Measurements from ENCODE around the gene CTNNAL1.
"Not testable (repeated sequence)": the region's sequence is repeated elsewhere in the genome, so short reads cannot be mapped to it uniquely, and the experiment has no call there.

The CTNNAL1 gene, protein sequence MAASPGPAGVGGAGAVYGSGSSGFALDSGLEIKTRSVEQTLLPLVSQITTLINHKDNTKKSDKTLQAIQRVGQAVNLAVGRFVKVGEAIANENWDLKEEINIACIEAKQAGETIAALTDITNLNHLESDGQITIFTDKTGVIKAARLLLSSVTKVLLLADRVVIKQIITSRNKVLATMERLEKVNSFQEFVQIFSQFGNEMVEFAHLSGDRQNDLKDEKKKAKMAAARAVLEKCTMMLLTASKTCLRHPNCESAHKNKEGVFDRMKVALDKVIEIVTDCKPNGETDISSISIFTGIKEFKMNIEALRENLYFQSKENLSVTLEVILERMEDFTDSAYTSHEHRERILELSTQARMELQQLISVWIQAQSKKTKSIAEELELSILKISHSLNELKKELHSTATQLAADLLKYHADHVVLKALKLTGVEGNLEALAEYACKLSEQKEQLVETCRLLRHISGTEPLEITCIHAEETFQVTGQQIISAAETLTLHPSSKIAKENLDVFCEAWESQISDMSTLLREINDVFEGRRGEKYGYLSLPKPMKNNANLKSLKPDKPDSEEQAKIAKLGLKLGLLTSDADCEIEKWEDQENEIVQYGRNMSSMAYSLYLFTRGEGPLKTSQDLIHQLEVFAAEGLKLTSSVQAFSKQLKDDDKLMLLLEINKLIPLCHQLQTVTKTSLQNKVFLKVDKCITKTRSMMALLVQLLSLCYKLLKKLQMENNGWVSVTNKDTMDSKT

DNA sequence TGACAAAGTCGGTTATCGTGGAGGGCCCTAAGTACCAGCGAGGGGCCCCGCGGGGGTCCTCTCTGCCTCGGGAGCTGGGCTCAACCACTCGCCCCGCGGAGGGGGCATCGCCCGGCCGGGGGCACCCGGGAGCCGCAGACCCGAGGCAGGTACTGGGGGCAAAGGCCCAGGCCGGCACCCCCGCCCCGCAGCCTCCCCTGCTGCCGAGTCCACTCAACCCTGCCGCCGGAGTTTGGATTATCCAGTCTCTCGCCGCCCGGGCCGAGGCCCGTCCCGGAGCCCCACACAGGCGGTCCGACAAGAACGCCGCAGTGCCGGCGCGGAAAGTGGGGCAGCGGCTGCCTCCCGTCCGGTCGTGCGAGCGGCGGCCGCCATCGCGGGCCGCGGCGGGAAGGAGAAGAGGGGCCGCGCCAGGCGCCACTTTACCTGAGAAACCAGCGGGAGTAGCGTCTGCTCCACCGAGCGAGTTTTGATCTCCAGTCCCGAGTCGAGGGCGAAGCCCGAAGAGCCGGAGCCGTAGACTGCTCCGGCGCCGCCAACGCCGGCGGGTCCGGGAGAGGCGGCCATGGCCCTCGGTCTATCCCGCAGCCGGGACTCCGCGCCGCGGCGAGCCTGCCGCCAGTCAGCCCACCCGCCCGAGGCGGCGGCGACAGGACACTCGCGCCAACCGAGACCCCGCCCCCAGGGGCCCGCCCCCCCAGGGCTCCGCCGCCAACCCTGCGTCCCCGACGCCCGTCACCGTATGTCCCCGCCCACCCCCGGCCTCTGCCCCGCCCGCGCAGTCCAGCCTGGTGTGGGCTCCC, at the start of gene CTNNAL1:
TSS of gene CTNNAL1 (minus strand) at position 624 of the 803 bp plus-strand sequence. CDS start at position 567, 57 bp downstream.
- peak; percentile 83 to 93 (median 92) for DNase-seq

DNA sequence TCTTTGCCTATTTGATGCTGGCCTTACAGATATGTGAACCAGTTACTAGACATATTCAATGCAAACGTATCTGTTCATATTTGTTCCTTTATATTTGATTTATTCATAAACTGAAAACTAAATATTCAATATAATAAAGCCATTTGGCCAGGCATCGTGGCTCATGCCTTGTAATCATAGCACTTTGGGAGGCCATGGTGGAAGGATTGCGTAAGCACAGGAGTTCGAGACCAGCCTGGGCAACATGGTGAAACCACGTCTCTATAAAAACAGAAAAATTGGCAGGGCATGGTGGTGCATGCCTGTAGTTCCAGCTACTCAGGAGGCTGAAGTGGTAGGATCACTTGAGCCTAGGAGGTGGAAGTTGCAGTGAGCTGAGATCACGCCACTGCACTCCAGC, 49.2 kb upstream of the CTNNAL1 start:
- DNase-seq = no peak

DNA sequence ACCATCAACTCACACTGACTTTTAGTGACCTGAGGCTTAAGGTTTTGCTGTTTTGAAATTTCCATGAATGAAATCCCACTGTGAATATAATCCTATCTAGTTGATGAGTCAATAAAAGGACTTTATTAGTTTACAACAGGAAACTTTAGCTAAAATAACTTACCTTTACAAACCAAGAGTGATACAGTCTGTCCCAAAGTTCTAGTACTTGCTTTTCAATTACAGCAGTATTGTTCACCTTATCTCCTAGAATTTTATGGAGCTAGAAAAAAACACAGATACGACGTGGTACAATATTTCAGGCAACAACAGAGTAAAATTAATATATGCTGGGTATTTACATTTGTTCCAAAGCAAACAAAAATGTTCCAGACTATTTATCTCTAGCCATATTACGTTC, 46.9 kb upstream of the CTNNAL1 start:
- no peak for DNase-seq

DNA sequence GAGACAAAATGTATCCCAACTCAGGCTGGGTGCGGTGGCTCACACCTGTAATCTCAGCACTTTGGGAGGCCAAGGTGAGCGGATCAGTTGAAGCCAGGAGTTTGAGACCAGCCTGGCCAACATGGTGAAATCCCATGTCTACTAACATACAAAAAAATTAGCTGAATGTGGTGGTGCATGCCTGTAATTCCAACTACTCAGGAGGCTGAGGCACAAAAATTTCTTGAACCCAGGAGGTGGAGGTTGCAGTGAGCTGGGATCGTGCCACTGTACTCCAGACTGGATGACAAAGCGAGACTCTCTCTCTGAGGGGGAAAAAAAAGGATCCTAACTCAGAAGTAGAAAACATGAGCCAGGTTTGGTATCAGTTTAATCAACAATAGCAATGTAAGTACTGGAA, 39.8 kb upstream of the CTNNAL1 start:
- not testable (repeated sequence) for DNase-seq

DNA sequence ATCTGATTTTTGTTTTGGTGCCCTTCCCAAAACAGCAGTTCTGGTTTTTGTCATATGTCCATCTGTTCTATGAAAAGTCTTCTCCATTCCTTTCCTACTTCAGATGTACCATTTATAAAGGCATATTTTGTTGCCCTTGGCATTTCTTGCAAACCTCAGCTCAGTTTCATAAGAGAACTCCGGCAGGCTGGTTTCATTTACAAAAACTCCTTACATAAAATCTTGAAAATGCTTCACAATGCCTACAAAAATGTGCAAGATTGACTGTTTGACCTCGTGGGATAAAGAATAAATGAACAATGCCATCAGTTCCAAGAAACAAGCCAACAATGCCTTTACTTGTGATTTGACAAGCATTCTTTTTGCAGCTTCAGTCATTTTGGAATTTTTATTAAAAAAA, 39.1 kb upstream of the CTNNAL1 start:
- DNase-seq = no peak

DNA sequence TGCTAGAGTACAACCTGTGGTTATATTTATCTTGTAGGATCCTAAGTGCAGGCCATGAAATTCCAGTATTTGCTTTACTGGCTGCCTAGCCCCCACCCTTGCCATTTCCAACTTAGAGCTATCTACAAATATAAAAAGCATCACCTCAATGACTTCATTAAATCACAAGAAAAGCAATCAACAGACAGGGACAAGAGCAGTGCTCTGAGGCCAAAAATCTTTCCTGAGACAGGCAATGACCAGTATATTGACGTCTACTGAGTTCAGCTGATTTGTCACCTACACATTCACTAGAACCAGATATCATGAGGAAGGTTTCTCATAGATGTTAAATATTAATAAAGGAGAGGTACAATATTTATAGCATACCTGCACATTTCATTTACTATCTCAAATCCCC, 38.4 kb upstream of the CTNNAL1 start:
- no peak for DNase-seq

DNA sequence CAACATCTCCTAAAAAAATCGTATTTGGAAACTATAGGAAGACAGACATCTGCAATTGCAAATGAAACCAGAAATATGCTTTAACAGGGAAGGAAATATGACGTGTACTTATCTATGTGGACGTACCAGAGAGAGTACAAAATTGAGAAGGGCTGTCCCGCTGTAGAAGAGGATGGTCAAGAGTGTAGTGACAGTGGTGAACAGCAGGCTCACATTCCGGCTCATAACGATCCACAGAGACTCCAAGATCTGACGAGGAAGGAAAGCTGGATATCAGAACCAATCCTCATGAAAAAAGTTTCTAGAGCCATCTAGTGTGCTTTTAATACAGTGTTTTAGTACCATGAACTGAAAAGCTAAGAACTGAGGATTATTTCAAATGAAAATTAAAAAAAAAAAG, 37.1 kb upstream of the CTNNAL1 start:
- DNase-seq = no peak

DNA sequence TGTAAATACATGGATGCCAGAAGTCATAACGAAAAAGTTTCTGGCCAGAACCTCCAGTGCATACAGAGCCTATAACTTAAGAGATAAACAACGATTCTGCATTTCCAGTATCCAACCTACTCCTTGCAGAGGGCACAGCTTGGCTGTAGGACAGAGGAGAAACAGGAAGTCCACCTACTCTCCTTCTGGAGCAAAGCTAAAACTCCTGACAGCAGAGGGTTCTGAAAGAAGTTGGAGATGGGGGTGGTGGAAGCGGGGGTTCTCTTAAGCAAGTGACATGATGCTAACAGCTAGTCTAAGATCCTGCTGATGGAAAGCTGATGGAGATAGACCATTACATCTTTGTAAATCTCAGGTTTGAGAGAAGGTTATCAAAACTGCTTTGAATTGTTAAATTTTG, 35.5 kb upstream of the CTNNAL1 start:
- DNase-seq = no peak

DNA sequence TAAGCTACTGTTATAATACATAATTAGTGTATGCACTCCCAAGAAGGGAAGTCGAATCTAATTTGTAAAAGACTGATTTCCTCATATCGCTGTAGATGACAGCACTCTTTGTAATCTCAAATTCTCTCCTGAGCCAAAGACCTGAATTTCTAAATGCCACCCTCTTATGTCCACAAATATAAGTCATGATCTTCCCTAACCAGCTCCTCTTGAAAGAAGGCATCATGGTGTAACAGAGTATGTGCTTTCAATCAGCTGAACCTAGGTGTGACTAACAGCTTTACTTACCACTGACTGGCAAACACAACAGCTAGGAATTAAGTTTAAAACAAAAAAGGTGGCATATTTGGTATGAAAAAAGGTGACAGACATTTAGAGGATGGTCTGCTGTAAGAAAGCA, 34.0 kb upstream of the CTNNAL1 start:
- DNase-seq = no peak

DNA sequence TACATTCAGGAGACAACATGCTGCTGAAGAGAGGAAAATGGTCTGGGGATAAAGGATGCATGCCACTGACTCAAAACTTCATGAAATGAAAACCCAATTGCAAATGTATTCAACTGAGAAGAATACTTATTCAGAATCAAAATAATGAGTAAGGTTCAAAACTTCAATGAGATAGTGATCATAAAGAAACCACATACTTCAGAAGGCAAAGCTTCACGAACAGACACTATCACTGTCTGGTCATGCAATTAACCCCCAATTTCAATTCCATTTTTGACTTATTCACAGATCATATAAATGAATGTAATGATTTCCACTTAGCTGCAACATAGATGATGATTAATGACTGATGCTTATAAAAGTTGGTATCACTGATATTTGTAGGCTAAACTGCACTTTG, 33.0 kb upstream of the CTNNAL1 start:
- DNase-seq = no peak

DNA sequence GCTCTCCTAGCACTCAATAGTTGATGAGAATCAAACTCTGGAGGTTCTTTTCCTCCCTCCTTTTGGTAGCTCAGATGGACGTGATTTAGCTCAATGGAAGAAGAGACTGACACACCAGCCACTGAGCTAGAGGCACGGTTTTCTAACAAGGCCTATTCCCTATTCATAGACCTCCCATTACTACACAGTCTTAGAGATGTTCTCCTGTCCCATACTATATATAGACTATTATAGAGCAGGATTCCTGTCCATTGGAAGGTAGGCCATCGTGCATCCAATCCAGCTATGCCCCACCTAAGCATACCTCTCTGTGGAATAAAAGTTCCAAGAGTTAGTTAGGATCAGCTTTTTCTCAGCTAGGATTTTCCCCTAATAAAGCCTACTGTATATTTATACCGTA, 30.3 kb upstream of the CTNNAL1 start:
- no peak for DNase-seq

DNA sequence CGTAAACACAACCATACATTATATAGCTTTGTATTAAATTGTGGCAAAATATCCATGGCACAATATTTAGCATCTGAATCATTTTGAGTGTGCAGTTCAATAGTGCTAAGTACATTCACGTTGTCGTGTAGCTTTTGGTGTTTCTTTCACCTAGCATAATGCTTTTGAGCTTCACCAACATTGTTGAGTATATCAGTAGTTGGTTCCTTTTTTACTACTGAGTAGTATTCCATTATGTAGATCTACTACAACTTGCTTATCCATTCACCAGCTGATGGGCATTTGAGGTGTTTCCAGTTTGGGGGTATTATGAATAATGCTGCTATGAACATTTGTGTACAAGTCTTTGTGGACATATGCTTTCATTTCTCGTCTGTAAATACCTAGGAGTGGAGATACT, 27.3 kb upstream of the CTNNAL1 start:
- DNase-seq = no peak

DNA sequence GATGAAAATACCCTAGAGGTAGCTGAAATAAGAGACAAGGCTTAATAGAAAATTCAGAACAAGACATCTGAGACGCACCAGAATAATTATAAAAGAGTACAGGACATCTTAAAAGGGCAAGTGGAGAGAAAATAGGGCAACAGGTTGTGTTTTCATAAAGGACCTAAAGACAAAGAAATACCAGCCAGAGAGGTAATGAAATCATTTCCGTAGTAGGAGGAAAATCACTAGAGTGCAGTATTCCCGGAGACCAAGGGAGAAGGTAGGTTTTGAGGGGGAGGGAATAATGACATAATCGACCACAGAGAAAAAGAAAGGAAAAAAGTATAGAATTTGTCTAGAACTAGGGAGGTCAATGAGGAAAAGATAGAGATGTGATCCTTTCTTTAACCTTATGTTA, 26.2 kb upstream of the CTNNAL1 start:
- no peak for DNase-seq

DNA sequence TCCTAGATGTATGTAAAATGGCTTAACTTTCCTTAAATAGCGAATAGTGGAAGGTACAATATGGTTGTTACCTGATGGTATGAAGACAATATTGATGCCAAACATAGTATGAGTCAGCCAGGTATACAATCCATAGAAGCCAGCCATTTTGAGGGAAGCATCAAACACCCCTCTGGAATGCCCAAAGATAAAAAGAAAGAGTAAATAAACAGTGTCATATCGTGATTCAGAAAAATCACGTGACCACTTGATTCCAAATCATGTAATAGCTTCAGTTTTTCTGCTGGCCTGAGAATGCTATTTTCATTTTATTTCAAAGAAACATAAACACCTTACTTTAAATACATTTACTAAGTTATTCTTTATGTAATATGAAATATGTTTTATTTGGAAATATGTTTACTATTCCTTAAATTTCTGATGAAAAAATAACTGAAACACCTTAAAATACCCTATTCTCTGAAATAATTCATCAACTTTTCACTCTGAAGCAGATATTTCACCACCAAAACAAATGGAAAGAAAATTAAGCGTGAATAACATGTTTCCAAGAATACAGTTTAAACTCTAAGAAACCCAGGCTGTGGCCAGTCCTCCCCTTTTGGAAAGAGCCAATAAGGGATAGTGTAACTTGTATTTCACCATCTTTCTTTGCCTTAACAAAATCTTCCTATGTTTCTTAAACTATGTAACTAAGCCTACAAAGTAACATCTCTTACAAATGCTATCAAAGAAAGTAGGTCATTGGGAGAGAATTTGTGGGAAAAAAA, 24.8 kb upstream of the CTNNAL1 start:
- no peak for DNase-seq

DNA sequence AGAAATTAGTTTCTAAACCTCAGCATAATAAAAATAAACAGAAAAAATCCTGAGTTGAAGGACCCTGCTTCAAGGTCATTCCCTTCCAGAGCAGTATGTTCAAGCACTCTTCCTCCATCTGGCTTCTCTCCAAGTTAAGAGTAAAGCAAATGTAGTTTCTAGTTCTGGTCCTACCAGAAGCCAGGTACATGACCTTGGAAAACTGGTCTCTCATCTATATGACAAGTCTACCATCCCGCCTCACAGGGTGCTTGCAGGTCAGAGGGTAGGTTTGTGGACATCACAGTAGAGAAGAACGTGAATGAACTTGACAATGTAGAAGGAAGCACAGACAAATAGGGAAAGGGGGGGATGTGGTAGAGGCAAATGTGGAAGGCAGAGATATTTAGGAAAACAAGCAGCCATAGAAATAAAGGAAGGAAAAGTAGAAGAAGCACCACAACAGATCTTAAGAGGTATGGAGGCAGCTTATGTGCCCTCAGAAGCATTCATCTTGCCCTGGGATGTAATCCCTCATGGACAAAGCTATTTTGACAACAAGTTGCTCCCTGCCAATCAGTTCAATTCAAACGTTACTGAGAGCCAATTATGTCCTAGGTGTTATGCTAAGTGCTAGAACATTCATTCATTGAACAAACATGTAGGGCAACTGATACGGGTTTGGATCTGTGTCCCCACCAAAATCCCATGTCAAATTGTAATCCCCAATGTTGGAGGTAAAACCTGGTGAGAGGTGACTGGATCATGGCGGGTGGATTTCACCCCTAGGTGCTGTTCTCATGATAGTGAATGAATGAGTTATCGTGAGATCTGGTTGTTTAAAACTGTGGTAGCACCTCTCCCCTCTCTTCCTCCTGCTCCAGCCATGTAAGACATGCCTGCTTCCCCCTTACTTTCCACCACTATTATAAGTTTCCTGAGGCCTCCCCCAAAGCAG, 23.7 kb upstream of the CTNNAL1 start:
- DNase-seq = no peak

DNA sequence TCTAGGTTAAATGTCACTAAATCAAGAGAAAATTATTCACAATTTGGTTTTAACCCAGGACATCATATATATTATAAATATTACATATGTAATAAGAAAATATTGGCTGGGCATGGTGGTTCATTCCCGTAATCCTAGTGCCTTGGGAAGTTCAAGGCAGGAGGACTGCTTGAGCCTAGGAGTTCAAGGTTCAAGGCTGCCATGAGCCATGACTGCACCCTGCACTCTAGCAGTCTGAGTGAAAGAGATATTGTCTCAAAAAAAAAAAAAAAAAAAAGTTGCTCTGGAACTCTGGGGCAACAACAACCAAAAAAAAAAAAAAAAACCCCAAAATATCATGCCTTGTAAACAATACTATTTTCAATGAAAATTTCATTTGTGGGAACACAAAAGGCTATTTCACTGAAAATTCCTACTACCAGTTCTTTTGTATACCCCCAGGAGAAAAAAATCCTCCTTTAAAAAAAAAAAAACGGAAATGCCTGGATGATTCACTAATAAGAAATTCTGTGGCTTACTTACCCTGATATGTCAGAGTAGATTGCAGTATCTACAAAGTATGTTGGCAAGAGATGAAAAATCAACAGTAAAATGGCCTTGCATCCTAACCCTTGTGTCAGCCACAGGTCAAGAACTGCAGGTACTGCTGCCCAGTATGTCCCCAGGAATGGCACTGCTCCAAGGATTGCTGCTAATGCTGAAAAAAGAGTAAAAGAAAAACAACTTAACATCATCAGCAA, 22.6 kb upstream of the CTNNAL1 start:
- no peak for DNase-seq

DNA sequence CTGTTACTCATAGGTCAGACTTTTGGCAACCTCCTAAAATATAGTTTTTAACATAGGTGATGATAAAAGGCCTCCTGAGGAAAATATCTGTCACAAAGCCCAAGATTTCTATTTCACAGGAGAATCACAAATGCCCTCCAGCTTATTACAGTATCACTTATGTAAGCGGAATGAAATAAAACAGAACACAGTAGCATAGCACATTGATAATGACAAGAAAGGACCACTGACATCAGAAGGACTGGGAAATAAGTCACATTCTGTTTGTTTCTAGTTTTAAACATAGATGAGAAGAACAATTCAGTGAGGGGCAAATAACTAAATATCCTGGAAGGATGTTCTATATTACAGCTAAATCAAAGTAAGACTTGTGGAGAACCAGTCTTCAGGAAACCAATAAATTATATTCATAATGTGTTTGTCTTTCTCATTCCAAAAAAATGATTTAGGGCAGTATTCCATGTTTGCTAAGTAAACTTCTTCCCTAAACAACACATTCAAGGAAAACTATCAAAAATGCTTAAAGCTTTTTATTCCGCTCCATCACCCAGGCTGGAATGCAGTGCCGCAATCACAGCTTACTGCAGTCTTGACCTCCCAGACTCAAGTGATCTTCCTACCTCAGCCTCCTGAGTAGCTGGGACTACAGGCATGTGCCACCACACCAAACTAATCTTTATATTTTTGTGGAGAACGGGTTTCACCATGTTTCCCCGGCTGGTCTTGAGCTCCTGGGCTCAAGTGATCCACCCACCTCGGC, 20.8 kb upstream of the CTNNAL1 start:
- DNase-seq = no peak

DNA sequence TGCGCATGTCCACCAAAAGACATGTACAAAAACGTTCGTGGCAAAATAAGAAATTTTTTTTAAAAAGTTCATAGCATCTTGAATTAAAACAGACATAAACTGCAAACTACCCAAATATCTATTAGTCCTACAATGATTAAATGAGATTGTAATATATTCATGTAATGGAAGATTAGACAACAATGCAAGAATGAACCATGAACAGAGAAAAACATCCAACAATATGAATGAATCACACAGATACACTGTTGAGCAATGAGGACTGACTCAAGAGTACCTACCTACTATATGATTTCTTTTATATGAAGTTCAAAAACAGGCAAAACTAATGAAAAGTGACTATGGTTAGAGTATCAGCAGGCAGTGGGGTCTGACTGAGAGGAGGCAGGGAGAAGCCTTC, 17.9 kb upstream of the CTNNAL1 start:
- DNase-seq = no peak

DNA sequence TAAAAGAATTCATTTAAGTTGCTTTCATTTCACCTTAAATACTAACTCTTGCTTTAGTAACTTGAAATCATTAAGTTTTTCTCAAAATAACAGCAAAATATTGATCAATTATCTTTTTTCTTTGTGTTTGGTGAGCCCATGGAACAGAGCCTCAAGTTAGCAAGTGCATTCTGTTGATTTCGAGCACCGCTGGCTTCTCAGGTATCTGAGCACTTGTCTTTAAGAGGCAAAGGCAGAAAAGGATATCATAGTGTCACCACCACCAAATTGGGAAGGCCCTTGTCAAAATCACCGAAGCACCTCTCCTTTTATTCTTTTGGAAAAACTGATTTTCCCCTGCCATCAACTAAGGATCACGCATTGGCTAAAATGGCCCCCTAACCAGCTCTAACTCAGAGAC, 17.1 kb upstream of the CTNNAL1 start:
- no peak for DNase-seq

DNA sequence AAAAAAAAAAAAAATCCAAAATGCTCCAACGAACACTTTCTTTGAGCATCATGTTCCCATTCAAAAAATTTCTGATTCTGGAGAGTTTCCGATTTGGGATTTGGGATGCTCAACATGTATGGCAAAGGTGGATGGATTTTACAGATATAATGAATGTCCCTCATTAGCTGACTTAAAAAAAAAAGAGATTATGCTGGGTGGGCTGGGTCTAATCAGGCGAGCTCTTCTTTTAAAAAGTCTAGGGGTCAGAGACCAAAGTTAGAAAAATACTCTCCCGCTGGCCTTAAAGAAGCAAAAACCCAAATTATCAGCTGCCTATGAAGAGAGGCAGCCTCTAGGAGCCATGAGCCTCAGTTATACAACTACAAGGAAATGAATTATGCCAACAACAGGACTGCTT, 15.2 kb upstream of the CTNNAL1 start:
- DNase-seq = no peak
